T1000 (cell line): ENCODE measurements around the gene MYOM1.
"Not testable (repeated sequence)": the region's sequence is repeated elsewhere in the genome, so short reads cannot be mapped to it uniquely, and the experiment has no call there.

Experiments used
- DNase-seq: peaks from one replicate; lab custom pipeline; 2025; ENCODE audit warnings: mixed read lengths; lab: John Stamatoyannopoulos, UW

Gene MYOM1

GRCh38 chr18:3084206-3084605 is 135.6 kb downstream of the MYOM1 start:
- no peak for DNase-seq

GRCh38 chr18:3083766-3084165 is 136.0 kb downstream of the MYOM1 start:
- DNase-seq, result no peak

GRCh38 chr18:3081584-3081991 is 138.2 kb downstream of the MYOM1 start:
- no peak for DNase-seq

GRCh38 chr18:3079653-3080052 is 140.1 kb downstream of the MYOM1 start:
- no peak for DNase-seq

- DNase-seq, result no peak
Measured at GRCh38 chr18:3075491-3075890, 144.3 kb downstream of the MYOM1 start.

- no peak for DNase-seq
Measured at GRCh38 chr18:3074087-3074486, 145.7 kb downstream of the MYOM1 start.

GRCh38 chr18:3073353-3073752 is 146.4 kb downstream of the MYOM1 start:
- not testable (repeated sequence) for DNase-seq

- DNase-seq, result no peak
Measured at GRCh38 chr18:3071676-3072075, 148.1 kb downstream of the MYOM1 start.

GRCh38 chr18:3069671-3070433 is 149.9 kb downstream of the MYOM1 start:
- no peak for DNase-seq

- no peak for DNase-seq
Measured at GRCh38 chr18:3067722-3068121, 152.0 kb downstream of the MYOM1 start.

- no peak for DNase-seq
Measured at GRCh38 chr18:3067165-3067661, 152.6 kb downstream of the MYOM1 start.

GRCh38 chr18:3066341-3067110 is 153.2 kb downstream of the MYOM1 start:
- no peak for DNase-seq

GRCh38 chr18:3063766-3064165 is 156.0 kb downstream of the MYOM1 start:
- not testable (repeated sequence) for DNase-seq

- no peak for DNase-seq
Measured at GRCh38 chr18:3062798-3063680, 156.7 kb downstream of the MYOM1 start.

GRCh38 chr18:3061581-3062312 is 158.0 kb downstream of the MYOM1 start:
- no peak for DNase-seq

GRCh38 chr18:3060667-3061580 is 158.8 kb downstream of the MYOM1 start:
- no peak for DNase-seq

- DNase-seq, result no peak
Measured at GRCh38 chr18:3059272-3059671, 160.5 kb downstream of the MYOM1 start.

- no peak for DNase-seq
Measured at GRCh38 chr18:3058328-3059191, 161.2 kb downstream of the MYOM1 start.

- DNase-seq, result no peak
Measured at GRCh38 chr18:3057526-3057925, 162.2 kb downstream of the MYOM1 start.
